KMS-11 (cell line): ENCODE data around the gene IMMP2L.

ENCODE experiments used
- H2AFZ ChIP-seq: fragments of 200-600 bp; sonication (generic); 2 replicates; pipeline ENCODE4 v1.6.1; 2016; ENCODE audit warnings: antibody characterized with exemption, mixed run types, low read depth
- H3K27ac ChIP-seq: fragments of 200-600 bp; sonication (generic); 2 replicates; pipeline ENCODE4 v1.6.1; 2016; ENCODE audit warnings: mild to moderate bottlenecking, mixed run types
- H3K27me3 ChIP-seq: fragments of 200-600 bp; sonication (generic); 2 replicates; pipeline ENCODE4 v1.6.1; 2017; ENCODE audit warnings: mild to moderate bottlenecking, low read depth, mixed run types, moderate library complexity; ENCODE audit not compliant: insufficient read depth
- H3K36me3 ChIP-seq: fragments of 200-600 bp; sonication (generic); 2 replicates; pipeline ENCODE4 v1.6.1; 2017; ENCODE audit warnings: mild to moderate bottlenecking, mixed run types; ENCODE audit not compliant: insufficient read depth
- H3K4me1 ChIP-seq: fragments of 200-600 bp; sonication (generic); 2 replicates; pipeline ENCODE4 v1.6.1; 2016; ENCODE audit warnings: mild to moderate bottlenecking, low read depth, mixed run types; ENCODE audit not compliant: poor library complexity, severe bottlenecking
- H3K4me2 ChIP-seq: fragments of 200-600 bp; sonication (generic); 2 replicates; pipeline ENCODE4 v1.7.0; 2016; ENCODE audit warnings: mild to moderate bottlenecking, mixed run types
- H3K4me3 ChIP-seq: fragments of 200-600 bp; sonication (generic); IDR thresholded peaks from 2 replicates; pipeline ENCODE4 v1.6.1; 2017; ENCODE audit warnings: low read depth, low read length, mixed read lengths; ENCODE audit not compliant: insufficient read depth
- H3K79me2 ChIP-seq: fragments of 200-600 bp; sonication (generic); 2 replicates; pipeline ENCODE4 v1.6.1; 2016; ENCODE audit warnings: low read depth, mixed run types; ENCODE audit not compliant: insufficient read depth
- H3K9ac ChIP-seq: fragments of 200-600 bp; sonication (generic); 2 replicates; pipeline ENCODE4 v1.6.1; 2016; ENCODE audit warnings: mild to moderate bottlenecking, mixed run types
- H4K20me1 ChIP-seq: fragments of 200-600 bp; sonication (generic); 2 replicates; pipeline ENCODE4 v1.6.1; 2016; ENCODE audit warnings: mild to moderate bottlenecking, mixed run types; ENCODE audit not compliant: insufficient read depth
- TF ChIP-seq, protein P1 (sequence below): fragments of 200-600 bp; sonication (generic); conservative IDR thresholded peaks from 2 replicates; pipeline ENCODE4 v1.6.1; 2017; ENCODE audit warnings: low read depth, mild to moderate bottlenecking, antibody characterized with exemption, low read length, moderate library complexity, mixed read lengths

The IMMP2L gene

DNA sequence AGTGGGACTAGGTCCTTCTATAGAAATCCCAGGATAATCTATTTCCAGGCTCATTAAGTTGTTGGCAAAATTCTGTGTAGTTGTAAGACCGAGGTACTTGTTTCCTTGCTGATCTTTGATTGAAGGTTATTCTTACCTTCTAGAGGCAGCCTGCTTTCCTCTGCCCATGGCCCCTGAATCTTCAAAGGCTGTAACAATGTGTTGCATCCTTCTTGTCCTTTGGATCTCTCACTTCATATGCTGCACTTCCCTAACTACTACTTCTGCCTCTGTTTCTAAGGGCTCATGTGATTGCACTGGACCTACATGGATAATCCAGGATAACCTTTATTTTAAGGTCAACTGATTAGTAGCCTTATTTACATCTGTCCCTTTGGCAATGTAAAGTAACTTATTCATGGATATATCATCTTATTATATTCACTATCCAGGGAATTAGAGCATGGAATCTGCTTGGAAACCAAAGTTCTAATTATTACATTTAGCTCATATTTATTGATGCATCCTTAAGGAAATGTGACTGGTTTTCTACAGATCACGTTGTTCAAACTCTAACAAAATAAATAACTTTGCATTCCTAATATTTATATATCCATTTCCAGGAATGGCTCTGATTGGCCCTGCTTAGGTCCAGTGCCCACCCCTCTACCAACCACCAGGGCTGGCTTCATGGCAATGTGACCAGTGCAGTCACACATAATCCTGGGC, 85.6 kb downstream of the IMMP2L start:
- Histone ChIP-seq H3K36me3 (no peaks in the 10 kb centered on the region), H4K20me1 (no peaks in the 10 kb centered on the region), H3K9ac (no peak overlapping the region), H3K27ac (no peak overlapping the region), H3K4me2 (no peak overlapping the region), H3K79me2 (no peaks in the 10 kb centered on the region), H3K27me3 (no peaks in the 10 kb centered on the region), H3K4me3 (no peak overlapping the region), H3K4me1 (no peaks in the 10 kb centered on the region), H2AFZ (no peak overlapping the region)
- TF ChIP-seq, protein P1, sequence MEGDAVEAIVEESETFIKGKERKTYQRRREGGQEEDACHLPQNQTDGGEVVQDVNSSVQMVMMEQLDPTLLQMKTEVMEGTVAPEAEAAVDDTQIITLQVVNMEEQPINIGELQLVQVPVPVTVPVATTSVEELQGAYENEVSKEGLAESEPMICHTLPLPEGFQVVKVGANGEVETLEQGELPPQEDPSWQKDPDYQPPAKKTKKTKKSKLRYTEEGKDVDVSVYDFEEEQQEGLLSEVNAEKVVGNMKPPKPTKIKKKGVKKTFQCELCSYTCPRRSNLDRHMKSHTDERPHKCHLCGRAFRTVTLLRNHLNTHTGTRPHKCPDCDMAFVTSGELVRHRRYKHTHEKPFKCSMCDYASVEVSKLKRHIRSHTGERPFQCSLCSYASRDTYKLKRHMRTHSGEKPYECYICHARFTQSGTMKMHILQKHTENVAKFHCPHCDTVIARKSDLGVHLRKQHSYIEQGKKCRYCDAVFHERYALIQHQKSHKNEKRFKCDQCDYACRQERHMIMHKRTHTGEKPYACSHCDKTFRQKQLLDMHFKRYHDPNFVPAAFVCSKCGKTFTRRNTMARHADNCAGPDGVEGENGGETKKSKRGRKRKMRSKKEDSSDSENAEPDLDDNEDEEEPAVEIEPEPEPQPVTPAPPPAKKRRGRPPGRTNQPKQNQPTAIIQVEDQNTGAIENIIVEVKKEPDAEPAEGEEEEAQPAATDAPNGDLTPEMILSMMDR: no peak

DNA sequence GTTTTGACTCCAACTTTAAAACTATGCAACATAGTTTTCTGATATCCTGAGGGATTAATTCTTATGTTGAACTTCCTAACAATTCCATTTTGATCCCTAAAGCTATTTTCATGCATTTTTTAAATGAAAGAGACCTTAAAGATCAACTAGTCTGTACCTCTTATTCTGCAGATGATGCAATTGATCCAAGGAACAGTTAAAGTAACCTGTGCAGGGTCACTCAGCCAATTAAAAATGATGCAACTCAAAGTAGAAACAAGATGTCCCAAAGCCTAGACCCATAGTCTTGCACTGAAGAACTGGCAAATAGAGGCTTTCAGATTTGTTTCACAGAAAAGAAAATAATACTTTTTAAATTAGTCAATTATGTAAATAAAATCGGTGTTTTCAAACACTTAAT, 86.3 kb downstream of the IMMP2L start:
- no peak overlapping the region for H3K9ac ChIP-seq
- H3K27ac ChIP-seq: no peak overlapping the region
- no peaks in the 10 kb centered on the region for H3K79me2 ChIP-seq
- H3K4me1 ChIP-seq: no peaks in the 10 kb centered on the region
- TF ChIP-seq, protein P1: no peak
- H3K36me3 ChIP-seq: no peaks in the 10 kb centered on the region
- no peaks in the 10 kb centered on the region for H3K27me3 ChIP-seq
- H3K4me3 ChIP-seq: no peak overlapping the region
- no peak overlapping the region for H3K4me2 ChIP-seq
- no peak overlapping the region for H2AFZ ChIP-seq
- H4K20me1 ChIP-seq: no peaks in the 10 kb centered on the region

DNA sequence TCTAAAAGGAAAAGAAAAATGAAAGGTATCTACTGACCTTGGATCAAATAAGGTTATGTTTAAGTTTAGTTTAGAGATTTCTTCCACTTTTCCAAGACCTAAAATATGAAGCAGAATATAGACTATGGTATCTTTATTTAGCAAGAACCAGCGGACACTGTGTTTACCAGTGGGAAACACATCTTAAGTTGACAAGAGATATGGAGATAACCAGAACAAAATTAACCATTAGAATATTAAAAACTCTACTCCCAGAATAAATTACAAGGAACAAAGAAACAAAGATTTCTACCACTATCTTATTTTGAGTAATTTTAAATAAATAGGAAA, 86.9 kb downstream of the IMMP2L start:
- Histone ChIP-seq H3K27me3 (no peaks in the 10 kb centered on the region), H3K79me2 (no peaks in the 10 kb centered on the region), H3K36me3 (no peaks in the 10 kb centered on the region), H2AFZ (no peak overlapping the region), H4K20me1 (no peaks in the 10 kb centered on the region), H3K4me2 (no peak overlapping the region), H3K27ac (no peak overlapping the region), H3K9ac (no peak overlapping the region), H3K4me1 (no peaks in the 10 kb centered on the region), H3K4me3 (no peak overlapping the region)
- TF ChIP-seq, protein P1: no peak

DNA sequence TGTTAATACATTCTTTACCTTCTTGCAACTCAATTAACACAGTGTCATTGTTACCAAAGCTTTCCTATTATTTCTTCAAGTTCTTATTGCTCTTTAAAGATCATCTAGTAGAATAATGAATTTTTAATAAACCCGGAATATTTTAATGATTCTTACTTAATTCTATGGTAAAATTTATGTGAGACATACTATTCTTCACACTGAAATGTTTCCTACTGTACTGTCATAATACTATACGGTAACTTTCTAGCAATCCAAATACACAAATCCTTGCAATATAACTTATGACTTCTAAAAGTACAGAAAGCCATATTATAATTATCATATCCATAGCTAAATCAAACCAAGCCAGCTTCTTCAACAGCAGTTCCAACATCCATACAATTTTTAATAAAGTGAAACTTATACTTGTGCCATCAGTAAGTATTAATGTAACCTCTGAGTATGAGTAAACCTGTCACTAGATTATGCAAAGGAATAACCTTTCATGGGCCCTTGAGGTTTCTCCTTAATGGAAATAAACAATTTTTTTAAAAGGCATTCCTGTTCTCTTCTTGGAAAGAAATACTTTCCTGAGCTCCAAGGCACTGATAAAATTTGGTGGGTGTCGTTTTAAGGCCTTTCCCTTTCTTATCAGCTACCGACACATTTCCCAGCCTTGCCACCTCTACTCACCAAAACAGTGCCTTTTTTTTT, 87.4 kb downstream of the IMMP2L start:
- Histone ChIP-seq H3K9ac (no peak overlapping the region), H3K4me2 (no peak overlapping the region), H3K79me2 (no peaks in the 10 kb centered on the region), H3K36me3 (no peaks in the 10 kb centered on the region), H2AFZ (no peak overlapping the region), H3K4me1 (no peaks in the 10 kb centered on the region), H3K27ac (no peak overlapping the region), H4K20me1 (no peaks in the 10 kb centered on the region), H3K27me3 (no peaks in the 10 kb centered on the region), H3K4me3 (no peak overlapping the region)
- TF ChIP-seq, protein P1: no peak
